ENCODE data around the gene ELMO1.

ELMO1 gene

DNA sequence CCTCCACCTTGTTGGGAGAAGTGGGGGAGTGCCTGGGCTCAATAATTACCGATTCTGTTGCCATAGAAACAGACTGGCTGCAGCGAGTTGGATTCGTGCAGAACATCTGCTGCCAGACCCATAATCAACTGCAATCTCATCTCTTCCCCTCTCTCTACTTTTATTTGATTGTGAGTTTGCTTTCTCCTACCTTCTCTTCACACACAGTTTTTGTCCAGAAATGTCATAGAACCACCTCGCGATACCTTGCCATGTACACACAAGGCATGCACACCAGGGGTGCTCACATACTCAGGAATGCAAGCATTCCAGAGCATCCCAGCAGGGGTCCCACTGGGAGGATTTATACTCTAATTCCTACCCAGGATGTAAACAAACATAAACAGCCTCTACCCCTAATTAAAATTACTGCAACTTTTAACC lies 462.1 kb downstream of the ELMO1 start:
- no peaks in the 10 kb centered on the region for H3K27me3 ChIP-seq (ENCODE audit: insufficient read depth, low read length, poor library complexity)
- no peak overlapping the region for H3K23ac ChIP-seq (ENCODE audit: low read length)
- H4K5ac ChIP-seq (ENCODE audit: low read length) = no peak overlapping the region
- peaks cover 4% of the 10 kb centered on the region for H3K4me1 ChIP-seq (ENCODE audit: control insufficient read depth, low read depth, low read length)
- no peak overlapping the region for H2BK15ac ChIP-seq (replicated peaks; ENCODE audit: low read depth)
- no peak overlapping the region for H2BK5ac ChIP-seq (ENCODE audit: low read length)
- no peaks in the 10 kb centered on the region for H3K36me3 ChIP-seq (ENCODE audit: control insufficient read depth, insufficient read depth, low read length)
- H3K79me2 ChIP-seq (ENCODE audit: control insufficient read depth, insufficient read depth, low read length) = no peaks in the 10 kb centered on the region
- H3K4ac ChIP-seq (ENCODE audit: low read depth, low read length) = no peak overlapping the region
- no peak overlapping the region for H3K18ac ChIP-seq (ENCODE audit: low read length)
- H4K8ac ChIP-seq (ENCODE audit: low read depth, low read length) = no peak overlapping the region
- H3K4me2 ChIP-seq (ENCODE audit: low read length) = no peak overlapping the region
- no peak overlapping the region for H3K27ac ChIP-seq (ENCODE audit: low read depth, low read length)
- no peak overlapping the region for H3K56ac ChIP-seq (ENCODE audit: low read length)
- no peak overlapping the region for H2BK120ac ChIP-seq (ENCODE audit: low read depth, low read length)
- WGBS (ENCODE audit: extremely low coverage, insufficient coverage, low lambda C conversion rate) = no CpG with 5 or more reads among the region's 5 CpGs
- H3K4me3 ChIP-seq (ENCODE audit: low read length) = no peak overlapping the region
- H3K9ac ChIP-seq (ENCODE audit: low read length) = no peak overlapping the region
- peak; percentile 95 for DNase-seq
- no peaks in the 10 kb centered on the region for H3K79me1 ChIP-seq (ENCODE audit: low read length)
- H2AK5ac ChIP-seq (ENCODE audit: low read length) = no peak overlapping the region

DNA sequence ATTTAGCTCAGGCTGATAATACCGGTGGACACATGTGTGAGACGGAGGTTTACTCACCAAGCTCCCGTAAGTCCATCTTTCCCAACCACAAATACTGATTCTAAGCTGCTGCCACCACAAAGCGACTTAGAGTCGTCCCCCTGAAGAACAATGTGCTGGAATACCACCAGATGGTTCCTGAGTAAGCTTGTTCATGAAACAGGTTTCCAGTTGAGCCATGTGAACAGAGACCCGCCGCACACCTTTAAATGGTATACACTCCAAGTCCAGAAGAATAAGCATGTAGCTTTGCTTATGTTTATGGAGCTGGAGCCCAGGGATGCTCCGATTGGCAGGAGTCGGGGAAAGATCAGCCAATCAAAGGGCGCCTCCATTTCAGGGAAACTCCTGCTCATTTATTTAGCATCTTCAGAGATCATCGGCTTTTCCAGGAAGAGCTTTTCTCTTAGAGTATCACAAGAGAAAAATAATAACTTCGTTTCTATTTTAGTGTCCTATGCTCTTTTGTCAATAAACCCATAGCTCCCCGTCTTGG lies 462.7 kb downstream of the ELMO1 start:
- no peak overlapping the region for H3K4ac ChIP-seq (ENCODE audit: low read depth, low read length)
- no peak overlapping the region for H3K4me2 ChIP-seq (ENCODE audit: low read length)
- H2BK120ac ChIP-seq (ENCODE audit: low read depth, low read length) = no peak overlapping the region
- no peak overlapping the region for H2AK5ac ChIP-seq (ENCODE audit: low read length)
- H3K27ac ChIP-seq (ENCODE audit: low read depth, low read length) = no peak overlapping the region
- no peaks in the 10 kb centered on the region for H3K79me2 ChIP-seq (ENCODE audit: control insufficient read depth, insufficient read depth, low read length)
- H2BK5ac ChIP-seq (ENCODE audit: low read length) = no peak overlapping the region
- no peak overlapping the region for H4K8ac ChIP-seq (ENCODE audit: low read depth, low read length)
- WGBS (ENCODE audit: extremely low coverage, insufficient coverage, low lambda C conversion rate) = no CpG with 5 or more reads among the region's 13 CpGs
- H3K79me1 ChIP-seq (ENCODE audit: low read length) = no peaks in the 10 kb centered on the region
- H3K56ac ChIP-seq (ENCODE audit: low read length) = no peak overlapping the region
- H3K27me3 ChIP-seq (ENCODE audit: insufficient read depth, low read length, poor library complexity) = no peaks in the 10 kb centered on the region
- H3K9ac ChIP-seq (ENCODE audit: low read length) = no peak overlapping the region
- DNase-seq = no peak
- H3K23ac ChIP-seq (ENCODE audit: low read length) = no peak overlapping the region
- H4K5ac ChIP-seq (ENCODE audit: low read length) = no peak overlapping the region
- peak overlapping the region; percentile 12 for H3K18ac ChIP-seq (ENCODE audit: low read length)
- no peak overlapping the region for H3K4me3 ChIP-seq (ENCODE audit: low read length)
- no peaks in the 10 kb centered on the region for H3K36me3 ChIP-seq (ENCODE audit: control insufficient read depth, insufficient read depth, low read length)
- H3K4me1 ChIP-seq (ENCODE audit: control insufficient read depth, low read depth, low read length) = peaks cover 4% of the 10 kb centered on the region
- H2BK15ac ChIP-seq (replicated peaks; ENCODE audit: low read depth) = no peak overlapping the region

DNA sequence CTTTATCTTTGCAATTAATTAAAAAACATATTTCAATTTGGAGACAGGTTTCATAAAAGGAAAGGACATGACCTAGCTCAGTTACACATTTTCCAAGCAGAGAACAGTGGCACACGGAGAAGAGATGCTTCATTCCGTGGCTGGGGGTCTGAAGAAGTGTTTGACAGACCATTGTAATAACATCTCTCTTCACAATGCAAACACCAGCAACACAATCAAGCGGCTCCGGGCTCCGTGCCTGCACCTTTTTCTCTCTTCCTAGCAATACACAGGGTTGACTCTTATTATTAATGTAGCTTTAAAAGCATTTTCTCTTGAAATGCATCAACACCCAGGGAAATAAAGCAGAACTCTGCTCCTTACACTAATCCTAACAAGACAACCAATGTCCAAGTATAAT lies 463.3 kb downstream of the ELMO1 start:
- Histone ChIP-seq H3K9ac (ENCODE audit: low read length) (no peak overlapping the region), H3K4ac (ENCODE audit: low read depth, low read length) (no peak overlapping the region), H3K79me2 (ENCODE audit: control insufficient read depth, insufficient read depth, low read length) (no peaks in the 10 kb centered on the region), H3K4me1 (ENCODE audit: control insufficient read depth, low read depth, low read length) (peaks cover 4% of the 10 kb centered on the region), H2BK5ac (ENCODE audit: low read length) (no peak overlapping the region), H2BK120ac (ENCODE audit: low read depth, low read length) (no peak overlapping the region), H4K8ac (ENCODE audit: low read depth, low read length) (no peak overlapping the region), H3K4me2 (ENCODE audit: low read length) (no peak overlapping the region), H3K79me1 (ENCODE audit: low read length) (no peaks in the 10 kb centered on the region), H2BK15ac (replicated peaks; ENCODE audit: low read depth) (no peak overlapping the region), H2AK5ac (ENCODE audit: low read length) (no peak overlapping the region), H3K27ac (ENCODE audit: low read depth, low read length) (no peak overlapping the region), H3K18ac (ENCODE audit: low read length) (no peak overlapping the region), H3K23ac (ENCODE audit: low read length) (no peak overlapping the region), H3K4me3 (ENCODE audit: low read length) (no peak overlapping the region), H4K5ac (ENCODE audit: low read length) (no peak overlapping the region), H3K36me3 (ENCODE audit: control insufficient read depth, insufficient read depth, low read length) (no peaks in the 10 kb centered on the region), H3K27me3 (ENCODE audit: insufficient read depth, low read length, poor library complexity) (no peaks in the 10 kb centered on the region), H3K56ac (ENCODE audit: low read length) (no peak overlapping the region)
- no peak for DNase-seq
- no CpG with 5 or more reads among the region's 5 CpGs for WGBS (ENCODE audit: extremely low coverage, insufficient coverage, low lambda C conversion rate)

DNA sequence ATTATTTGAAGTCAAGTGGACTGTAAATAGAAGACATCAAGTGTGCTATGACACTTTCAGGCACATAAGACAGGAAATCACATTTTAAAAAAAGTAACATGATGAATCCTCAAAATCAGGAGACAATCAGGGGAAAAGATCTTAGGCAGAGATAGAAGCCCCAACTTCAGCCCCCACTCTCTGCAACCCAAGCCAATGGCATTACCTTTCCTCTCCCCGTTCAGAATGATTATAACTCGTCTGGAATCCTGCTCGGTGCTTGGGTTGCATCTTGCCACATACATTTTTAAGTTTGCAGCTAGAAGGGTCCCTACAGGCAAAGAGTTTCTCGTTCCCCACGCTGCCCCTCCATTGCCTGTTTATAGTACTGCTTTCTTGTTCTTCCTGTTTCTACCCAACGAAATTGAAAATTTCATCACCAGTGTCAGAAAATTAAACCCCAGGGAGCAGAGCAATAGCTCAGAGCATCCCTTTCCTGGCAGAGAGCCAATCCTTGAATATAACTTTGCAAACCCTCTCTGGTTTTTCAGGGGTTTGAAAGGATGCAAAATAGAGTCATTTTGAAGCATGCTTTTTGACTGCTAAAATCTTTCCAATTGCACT lies 463.9 kb downstream of the ELMO1 start:
- Histone ChIP-seq H4K8ac (ENCODE audit: low read depth, low read length) (no peak overlapping the region), H4K5ac (ENCODE audit: low read length) (no peak overlapping the region), H3K4me2 (ENCODE audit: low read length) (no peak overlapping the region), H3K23ac (ENCODE audit: low read length) (no peak overlapping the region), H2BK5ac (ENCODE audit: low read length) (no peak overlapping the region), H2BK15ac (replicated peaks; ENCODE audit: low read depth) (no peak overlapping the region), H3K4me3 (ENCODE audit: low read length) (no peak overlapping the region), H3K36me3 (ENCODE audit: control insufficient read depth, insufficient read depth, low read length) (no peaks in the 10 kb centered on the region), H3K56ac (ENCODE audit: low read length) (no peak overlapping the region), H2BK120ac (ENCODE audit: low read depth, low read length) (no peak overlapping the region), H3K4ac (ENCODE audit: low read depth, low read length) (no peak overlapping the region), H3K4me1 (ENCODE audit: control insufficient read depth, low read depth, low read length) (peaks cover 4% of the 10 kb centered on the region), H3K79me1 (ENCODE audit: low read length) (no peaks in the 10 kb centered on the region), H3K9ac (ENCODE audit: low read length) (no peak overlapping the region), H2AK5ac (ENCODE audit: low read length) (no peak overlapping the region), H3K27me3 (ENCODE audit: insufficient read depth, low read length, poor library complexity) (no peaks in the 10 kb centered on the region), H3K27ac (ENCODE audit: low read depth, low read length) (no peak overlapping the region), H3K79me2 (ENCODE audit: control insufficient read depth, insufficient read depth, low read length) (no peaks in the 10 kb centered on the region), H3K18ac (ENCODE audit: low read length) (no peak overlapping the region)
- WGBS (ENCODE audit: extremely low coverage, insufficient coverage, low lambda C conversion rate) = no CpG with 5 or more reads among the region's 6 CpGs
- DNase-seq = no peak

DNA sequence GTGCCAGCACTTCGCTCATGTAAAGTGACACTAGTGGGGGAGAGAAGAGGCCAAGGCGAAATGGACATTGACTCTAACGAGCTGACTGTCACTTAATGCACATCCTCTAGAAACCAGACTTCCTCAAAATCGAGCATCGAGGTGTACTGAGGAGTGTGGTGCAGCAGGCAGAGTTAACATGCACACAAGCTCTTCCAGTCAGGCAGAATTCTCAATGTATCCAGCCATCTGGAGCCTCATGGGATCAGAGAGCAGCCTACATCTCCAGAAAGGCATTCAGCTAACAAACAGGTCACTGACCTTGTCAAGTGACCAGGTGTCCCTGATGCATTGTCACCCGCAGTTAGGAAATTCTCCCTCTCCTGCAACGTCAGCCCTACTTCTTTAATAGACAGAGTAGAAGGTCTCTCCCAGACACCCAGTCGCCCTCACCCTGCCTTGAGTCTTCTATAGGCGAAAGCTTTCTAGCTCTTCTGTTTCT lies 464.6 kb downstream of the ELMO1 start:
- Histone ChIP-seq H3K18ac (ENCODE audit: low read length) (no peak overlapping the region), H3K4me1 (ENCODE audit: control insufficient read depth, low read depth, low read length) (peaks cover 4% of the 10 kb centered on the region), H4K8ac (ENCODE audit: low read depth, low read length) (no peak overlapping the region), H3K27me3 (ENCODE audit: insufficient read depth, low read length, poor library complexity) (no peaks in the 10 kb centered on the region), H2BK5ac (ENCODE audit: low read length) (no peak overlapping the region), H3K27ac (ENCODE audit: low read depth, low read length) (no peak overlapping the region), H3K4ac (ENCODE audit: low read depth, low read length) (no peak overlapping the region), H3K79me2 (ENCODE audit: control insufficient read depth, insufficient read depth, low read length) (no peaks in the 10 kb centered on the region), H3K9ac (ENCODE audit: low read length) (no peak overlapping the region), H3K36me3 (ENCODE audit: control insufficient read depth, insufficient read depth, low read length) (no peaks in the 10 kb centered on the region), H4K5ac (ENCODE audit: low read length) (no peak overlapping the region), H3K4me3 (ENCODE audit: low read length) (no peak overlapping the region), H3K56ac (ENCODE audit: low read length) (no peak overlapping the region), H3K4me2 (ENCODE audit: low read length) (no peak overlapping the region), H3K79me1 (ENCODE audit: low read length) (no peaks in the 10 kb centered on the region), H2BK15ac (replicated peaks; ENCODE audit: low read depth) (no peak overlapping the region), H2BK120ac (ENCODE audit: low read depth, low read length) (no peak overlapping the region), H2AK5ac (ENCODE audit: low read length) (no peak overlapping the region), H3K23ac (ENCODE audit: low read length) (no peak overlapping the region)
- no CpG with 5 or more reads among the region's 9 CpGs for WGBS (ENCODE audit: extremely low coverage, insufficient coverage, low lambda C conversion rate)
- no peak for DNase-seq

DNA sequence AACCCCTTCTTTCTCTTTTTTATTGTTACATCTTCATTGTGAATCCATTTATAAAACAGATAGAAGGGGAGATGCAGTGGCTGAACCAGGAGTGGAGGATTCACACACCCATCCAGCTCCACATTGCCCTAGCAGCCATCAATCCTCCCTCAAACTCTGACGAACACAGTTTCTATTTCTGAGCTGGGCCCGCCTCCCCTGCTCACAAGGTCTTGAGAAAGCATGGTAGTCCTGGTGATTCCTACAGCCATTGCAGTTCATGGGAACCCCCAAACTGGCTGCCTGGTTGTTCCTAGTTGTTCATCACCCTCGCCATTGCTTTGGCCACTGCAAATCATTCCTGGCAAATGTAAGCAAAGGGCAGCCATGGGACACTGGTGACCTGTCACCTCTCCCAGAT lies 465.9 kb downstream of the ELMO1 start:
- H3K36me3 ChIP-seq (ENCODE audit: control insufficient read depth, insufficient read depth, low read length) = no peaks in the 10 kb centered on the region
- no peak overlapping the region for H3K23ac ChIP-seq (ENCODE audit: low read length)
- no peak overlapping the region for H3K9ac ChIP-seq (ENCODE audit: low read length)
- H3K79me1 ChIP-seq (ENCODE audit: low read length) = no peaks in the 10 kb centered on the region
- H3K56ac ChIP-seq (ENCODE audit: low read length) = no peak overlapping the region
- H2BK120ac ChIP-seq (ENCODE audit: low read depth, low read length) = no peak overlapping the region
- no peak overlapping the region for H4K5ac ChIP-seq (ENCODE audit: low read length)
- H3K79me2 ChIP-seq (ENCODE audit: control insufficient read depth, insufficient read depth, low read length) = no peaks in the 10 kb centered on the region
- DNase-seq = no peak
- H2BK15ac ChIP-seq (replicated peaks; ENCODE audit: low read depth) = no peak overlapping the region
- no peak overlapping the region for H3K4ac ChIP-seq (ENCODE audit: low read depth, low read length)
- no peaks in the 10 kb centered on the region for H3K27me3 ChIP-seq (ENCODE audit: insufficient read depth, low read length, poor library complexity)
- H3K4me1 ChIP-seq (ENCODE audit: control insufficient read depth, low read depth, low read length) = peaks cover 4% of the 10 kb centered on the region
- no peak overlapping the region for H3K4me2 ChIP-seq (ENCODE audit: low read length)
- no CpG with 5 or more reads among the region's 3 CpGs for WGBS (ENCODE audit: extremely low coverage, insufficient coverage, low lambda C conversion rate)
- H3K4me3 ChIP-seq (ENCODE audit: low read length) = no peak overlapping the region
- no peak overlapping the region for H3K18ac ChIP-seq (ENCODE audit: low read length)
- H4K8ac ChIP-seq (ENCODE audit: low read depth, low read length) = no peak overlapping the region
- H3K27ac ChIP-seq (ENCODE audit: low read depth, low read length) = no peak overlapping the region
- no peak overlapping the region for H2BK5ac ChIP-seq (ENCODE audit: low read length)
- H2AK5ac ChIP-seq (ENCODE audit: low read length) = no peak overlapping the region
